MG63 (cell line): ENCODE measurements around the gene CDK11B. TPM values are rescaled to one million over a fixed set of nuclear protein-coding genes. Genes with fewer than 3 reads are reported as not detected.
"Not testable (repeated sequence)": the region's sequence is repeated elsewhere in the genome, so short reads cannot be mapped to it uniquely, and the experiment has no call there.

Experiments used
- DNase-seq: peaks from one replicate; pipeline ENCODE4 v3.0.0-alpha.2; 2020
- H3K27me3 ChIP-seq: fragments of 250-450 bp; sonication (Bioruptor Pico); 2 replicates; pipeline ENCODE4 v1.5.1; 2020; ENCODE audit warnings: mild to moderate bottlenecking, moderate library complexity
- H3K36me3 ChIP-seq: fragments of 250-450 bp; sonication (Bioruptor Pico); 2 replicates; pipeline ENCODE4 v1.5.1; 2020; ENCODE audit warnings: mild to moderate bottlenecking, moderate library complexity
- H3K4me3 ChIP-seq: fragments of 250-450 bp; sonication (Bioruptor Pico); 2 replicates; pipeline ENCODE4 v1.5.1; 2020; ENCODE audit warnings: mild to moderate bottlenecking, moderate library complexity
- H3K9me3 ChIP-seq: fragments of 250-450 bp; sonication (Bioruptor Pico); 2 replicates; pipeline ENCODE4 v1.5.1; 2020; ENCODE audit warnings: mild to moderate bottlenecking, moderate library complexity
- total RNA-seq: library from RNA; depleted of rRNA; stranded (reverse); fragments of >200 nt; shearing (Covaris generic); gene quantifications from 2 replicates; pipeline ENCODE4 v1.2.3, GENCODE V29; 2014; ENCODE audit warnings: low replicate concordance

Gene CDK11B
- total RNA-seq, 1 experiment from 2014 or later, result 4.5 TPM

DNA sequence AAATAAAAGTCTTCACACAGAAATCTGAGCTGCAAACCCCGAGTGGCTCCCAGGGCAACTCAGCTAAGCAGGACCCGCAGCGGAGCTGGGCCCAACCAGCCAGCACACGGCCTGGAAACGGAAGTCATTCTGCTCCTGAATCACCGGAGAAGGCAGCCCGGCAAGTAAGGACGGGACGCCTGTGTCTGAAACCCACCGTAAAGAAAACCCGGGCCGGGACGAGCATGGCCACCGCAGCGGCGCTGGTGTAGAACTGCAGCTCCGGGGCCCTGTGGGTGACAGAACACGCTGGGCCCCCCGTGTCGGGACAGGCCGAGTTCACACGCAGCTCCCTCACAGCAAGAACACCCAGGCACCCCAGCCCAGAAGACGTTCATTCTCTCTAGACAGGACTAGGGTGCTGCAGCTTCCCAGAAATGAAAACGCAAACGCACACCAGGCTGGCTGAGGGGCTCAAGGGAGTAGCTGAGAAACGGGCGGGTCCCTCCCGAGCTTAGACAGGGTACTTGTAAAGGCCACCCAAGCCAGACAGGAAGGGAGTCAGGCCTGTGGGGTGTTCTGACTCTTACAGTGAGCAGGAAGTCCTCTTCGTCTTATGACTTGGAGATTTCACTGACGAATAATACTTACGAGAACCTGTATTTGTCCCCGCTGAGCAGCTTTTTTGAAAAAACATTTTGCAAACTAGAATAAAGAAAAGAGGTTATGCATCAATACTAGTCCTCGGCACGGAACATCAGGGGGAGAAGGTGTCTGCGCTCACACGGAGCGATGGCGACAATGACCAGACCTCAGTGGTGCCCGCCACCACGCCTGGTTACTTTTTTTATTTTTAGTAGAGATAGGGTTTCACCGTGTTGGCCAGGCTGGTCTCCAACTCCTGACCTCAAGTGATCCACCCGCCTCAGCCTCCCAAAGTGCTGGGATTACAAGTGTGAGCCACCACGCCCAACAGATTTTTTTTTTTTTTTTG lies 10.9 kb upstream of the CDK11B start:
- Histone ChIP-seq H3K36me3 (peaks cover 30% of the 10 kb centered on the region), H3K4me3 (no peak overlapping the region)
- DNase-seq, result no peak

DNA sequence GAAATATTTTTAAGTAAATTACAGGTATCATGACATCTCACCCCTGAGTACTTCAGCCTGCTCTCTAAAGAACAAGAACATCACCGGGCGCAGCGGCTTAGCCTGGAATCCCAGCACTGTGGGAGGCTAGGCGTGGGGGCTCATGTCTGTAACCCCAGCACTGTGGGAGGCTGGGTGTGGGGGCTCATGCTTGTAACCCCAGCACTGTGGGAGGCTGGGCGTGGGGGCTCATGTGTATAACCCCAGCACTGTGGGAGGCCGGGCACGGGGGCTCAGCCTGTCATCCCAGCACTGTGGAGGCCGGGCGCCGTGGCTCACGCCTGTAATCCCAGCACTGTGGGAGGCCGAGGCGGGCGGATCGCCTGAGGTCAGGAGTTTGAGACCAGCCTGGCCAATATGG lies 7.7 kb upstream of the CDK11B start:
- H3K36me3 ChIP-seq, result peaks cover 25% of the 10 kb centered on the region
- no peaks in the 10 kb centered on the region for H3K27me3 ChIP-seq
- no peak overlapping the region for H3K4me3 ChIP-seq
- H3K9me3 ChIP-seq, result no peaks in the 10 kb centered on the region
- DNase-seq, result no peak

More for the DNA sequence above, 10.9 kb upstream of the CDK11B start:
- Histone ChIP-seq H3K9me3 (no peaks in the 10 kb centered on the region), H3K27me3 (no peaks in the 10 kb centered on the region)

DNA sequence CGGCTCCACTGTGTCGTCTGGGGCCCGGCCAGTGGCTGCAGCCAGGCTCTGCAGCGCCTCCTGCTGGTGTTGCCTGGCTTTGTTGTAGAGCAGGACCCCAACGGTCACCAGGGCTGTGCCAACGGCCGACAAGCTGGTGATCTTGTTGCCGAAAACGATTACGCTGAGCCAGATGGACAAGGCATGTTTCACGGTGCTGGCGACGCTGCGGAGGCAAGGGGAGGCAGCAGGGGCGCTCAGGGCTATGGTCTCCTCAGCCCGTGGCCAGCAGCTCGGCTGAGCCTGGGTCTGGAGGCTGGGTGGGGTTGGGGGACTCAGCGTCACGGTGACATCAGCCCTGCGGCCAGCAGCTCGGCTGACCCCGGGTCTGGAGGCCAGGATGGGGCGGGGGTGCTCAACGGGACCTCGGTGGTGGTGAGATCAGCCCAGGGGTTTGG lies 7.0 kb upstream of the CDK11B start:
- Histone ChIP-seq H3K9me3 (no peaks in the 10 kb centered on the region), H3K4me3 (no peak overlapping the region), H3K27me3 (no peaks in the 10 kb centered on the region), H3K36me3 (peaks cover 20% of the 10 kb centered on the region)
- no peak for DNase-seq

DNA sequence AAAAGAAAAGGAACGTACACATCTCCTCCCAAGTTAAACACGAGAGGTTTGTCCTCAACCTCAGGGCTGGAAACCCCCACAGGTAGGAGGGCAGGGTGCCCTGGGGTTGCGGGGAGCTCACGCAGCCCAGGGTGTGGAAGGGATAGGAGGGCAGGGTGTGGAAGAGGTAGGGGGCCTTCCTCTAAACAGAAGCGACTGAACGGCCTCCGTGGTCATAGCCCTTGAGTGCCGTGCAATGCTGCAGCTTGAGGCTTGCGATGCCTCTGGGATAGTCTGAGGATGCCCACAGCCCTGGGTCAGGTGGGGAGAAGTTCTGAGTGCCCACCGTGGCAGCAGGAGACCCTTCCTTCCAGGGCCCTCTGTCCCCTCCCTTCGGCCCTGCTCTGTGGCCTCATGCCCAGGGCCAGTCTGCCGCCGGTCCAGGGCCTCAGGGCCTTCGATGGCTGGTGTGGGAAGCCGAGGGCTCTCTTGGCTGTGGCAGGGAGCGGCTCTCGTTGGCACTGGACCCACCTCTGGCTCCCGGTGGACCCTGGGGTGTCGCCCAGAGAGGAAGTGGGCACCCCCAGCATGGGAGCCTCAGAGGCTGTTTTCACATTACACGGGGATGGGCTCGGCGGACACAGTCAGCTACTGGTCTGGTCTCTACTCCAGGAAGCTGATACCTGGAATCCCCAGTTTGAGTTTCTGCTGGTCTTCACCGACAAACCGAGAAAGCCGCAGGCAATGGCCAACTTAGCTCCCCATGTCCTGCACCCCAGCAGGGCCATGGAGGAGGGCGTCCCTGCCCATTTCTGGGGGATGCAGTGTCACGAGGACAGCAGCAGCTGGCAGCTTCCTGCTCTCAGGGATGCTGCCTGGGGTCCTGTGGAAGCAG lies 6.4 kb upstream of the CDK11B start:
- H3K9me3 ChIP-seq, result no peaks in the 10 kb centered on the region
- no peak overlapping the region for H3K4me3 ChIP-seq
- H3K36me3 ChIP-seq, result peaks cover 15% of the 10 kb centered on the region
- H3K27me3 ChIP-seq, result no peaks in the 10 kb centered on the region
- no peak for DNase-seq

DNA sequence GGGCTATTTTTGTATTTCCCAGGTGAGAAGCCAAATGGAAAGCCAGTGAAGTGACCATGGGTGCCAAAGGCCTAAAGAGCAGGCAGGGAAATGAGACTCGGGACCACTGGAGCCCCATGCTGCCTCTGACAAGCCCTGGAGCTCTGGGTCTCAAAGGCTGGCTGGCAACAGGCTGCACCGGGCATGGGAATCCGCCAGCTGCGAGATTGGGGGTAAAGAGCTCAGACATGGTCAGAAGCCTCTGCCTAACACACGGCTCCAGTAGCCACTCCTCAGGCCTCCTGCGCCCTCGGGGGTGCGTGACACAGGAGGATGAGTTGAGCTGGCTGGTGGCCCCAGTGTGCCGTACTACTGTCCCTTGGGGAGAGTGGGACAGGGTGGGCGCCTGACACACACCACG lies 5.5 kb upstream of the CDK11B start:
- not testable (repeated sequence) for H3K4me3 ChIP-seq, H3K9me3 ChIP-seq, DNase-seq, H3K27me3 ChIP-seq
- H3K36me3 ChIP-seq, result peaks cover 15% of the 10 kb centered on the region

DNA sequence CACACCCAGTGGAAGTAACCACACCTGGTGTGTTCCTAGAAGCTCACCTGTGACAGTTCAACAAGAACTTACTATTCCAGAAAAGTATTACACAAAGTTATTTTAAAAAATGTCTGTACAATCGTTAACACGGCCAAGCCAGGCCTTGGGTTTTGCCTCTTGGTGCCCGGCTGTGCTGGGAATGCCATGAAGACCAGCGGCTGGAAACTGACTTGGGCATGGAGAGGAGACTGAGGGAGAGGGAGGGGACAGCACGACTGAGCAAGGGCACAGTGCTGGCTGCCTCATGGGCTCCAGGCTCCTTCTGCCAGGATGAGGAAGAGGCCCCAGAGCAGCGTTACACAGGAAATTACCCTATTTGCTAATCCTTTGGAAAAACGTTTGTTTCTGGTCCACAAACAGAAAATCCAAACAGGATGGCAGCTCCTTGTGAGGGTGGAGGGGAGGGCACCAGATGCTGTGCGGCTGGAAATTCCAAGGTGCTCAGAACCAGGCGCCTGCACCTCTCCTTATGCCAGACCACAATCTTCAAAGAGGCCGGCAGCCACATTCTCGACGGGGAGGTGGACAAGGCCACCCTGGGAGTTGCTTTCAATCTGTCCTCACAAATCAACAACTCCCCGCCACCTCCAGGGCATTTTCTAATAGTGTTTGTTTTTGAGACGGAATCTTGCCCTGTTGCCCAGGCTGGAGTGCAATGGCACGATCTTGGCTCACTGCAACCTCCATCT lies 4.2 kb upstream of the CDK11B start:
- not testable (repeated sequence) for H3K9me3 ChIP-seq, H3K4me3 ChIP-seq, DNase-seq, H3K27me3 ChIP-seq
- H3K36me3 ChIP-seq, result peaks cover 15% of the 10 kb centered on the region

GRCh38 chr1:1662392-1662791 lies 3.6 kb upstream of the CDK11B start:
- H3K9me3 ChIP-seq, DNase-seq, H3K27me3 ChIP-seq, H3K4me3 ChIP-seq: not testable (repeated sequence)
- peaks cover 15% of the 10 kb centered on the region for H3K36me3 ChIP-seq

DNA sequence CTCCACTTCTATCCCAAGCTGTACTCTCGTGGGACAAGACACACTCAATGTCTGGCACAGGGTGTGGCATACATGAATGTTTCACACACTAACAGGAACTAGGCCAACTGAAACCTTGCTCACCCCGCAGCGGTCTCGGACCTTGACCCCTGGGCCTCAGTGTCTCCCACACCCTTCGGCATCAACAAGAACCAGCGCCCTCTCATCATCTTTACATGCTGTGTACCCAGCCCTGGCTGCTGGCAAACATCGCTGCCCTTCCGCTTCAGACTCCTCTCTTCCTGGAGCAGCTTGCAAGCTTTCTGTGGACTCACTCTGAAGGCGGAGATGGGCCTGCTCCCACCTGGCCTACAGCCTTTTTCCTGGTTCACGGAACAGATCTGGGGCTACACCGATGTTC lies 10.5 kb downstream of the CDK11B start:
- H3K36me3 ChIP-seq, result peaks cover 23% of the 10 kb centered on the region
- H3K9me3 ChIP-seq, H3K27me3 ChIP-seq, H3K4me3 ChIP-seq, DNase-seq: not testable (repeated sequence)

GRCh38 chr1:1647567-1648241 lies 11.1 kb downstream of the CDK11B start:
- not testable (repeated sequence) for H3K27me3 ChIP-seq, H3K4me3 ChIP-seq, H3K9me3 ChIP-seq, DNase-seq
- peaks cover 18% of the 10 kb centered on the region for H3K36me3 ChIP-seq

GRCh38 chr1:1646326-1646725 lies 12.5 kb downstream of the CDK11B start:
- H3K9me3 ChIP-seq, H3K27me3 ChIP-seq, H3K4me3 ChIP-seq, DNase-seq: not testable (repeated sequence)
- H3K36me3 ChIP-seq, result peaks cover 13% of the 10 kb centered on the region

GRCh38 chr1:1640711-1641461 lies 17.9 kb downstream of the CDK11B start:
- not testable (repeated sequence) for DNase-seq, H3K4me3 ChIP-seq, H3K27me3 ChIP-seq, H3K36me3 ChIP-seq, H3K9me3 ChIP-seq

DNA sequence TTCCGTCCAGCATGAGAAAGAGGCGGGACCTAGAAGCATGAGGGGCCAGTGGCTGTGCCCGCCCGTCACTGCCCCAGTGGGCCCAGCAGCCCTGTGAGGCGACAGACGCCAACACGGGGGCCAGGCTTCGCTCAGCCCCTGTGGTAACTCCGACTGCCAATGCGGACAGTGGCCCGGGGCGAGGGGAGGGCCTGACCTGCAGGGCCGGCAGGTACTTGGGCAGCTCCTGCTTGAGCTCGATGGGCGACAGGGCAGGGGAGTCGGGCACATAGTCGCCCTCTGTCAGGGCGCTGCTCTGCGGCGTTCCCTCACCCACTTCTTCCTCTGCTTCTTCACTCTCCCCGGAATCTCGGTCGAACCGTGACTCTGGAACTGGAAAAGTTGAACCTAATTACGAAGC lies 18.7 kb downstream of the CDK11B start:
- not testable (repeated sequence) for H3K36me3 ChIP-seq, H3K4me3 ChIP-seq, H3K27me3 ChIP-seq, DNase-seq, H3K9me3 ChIP-seq

GRCh38 chr1:1639368-1639767 lies 19.4 kb downstream of the CDK11B start:
- not testable (repeated sequence) for H3K27me3 ChIP-seq, H3K4me3 ChIP-seq, H3K36me3 ChIP-seq, DNase-seq, H3K9me3 ChIP-seq

DNA sequence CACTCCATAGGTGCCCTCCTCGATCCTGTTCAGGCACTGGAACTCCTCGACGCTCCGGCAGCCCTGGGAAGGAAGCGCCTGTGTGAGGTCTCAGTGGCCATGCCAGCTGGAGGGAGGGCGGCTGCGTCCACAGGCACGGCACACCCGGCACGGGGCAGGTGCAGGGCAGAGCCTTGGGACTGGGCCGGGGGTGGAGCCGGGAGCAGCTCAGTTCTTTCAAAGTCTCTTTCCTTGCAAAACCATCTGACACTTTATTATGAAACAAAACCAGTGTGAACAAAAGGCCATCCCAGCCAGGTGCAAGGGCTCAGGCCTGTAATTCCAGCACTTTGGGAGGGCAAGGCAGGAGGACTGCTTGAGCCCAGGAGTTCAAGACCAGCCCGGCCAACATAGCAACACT lies 20.3 kb downstream of the CDK11B start:
- H3K9me3 ChIP-seq, H3K27me3 ChIP-seq, H3K4me3 ChIP-seq, H3K36me3 ChIP-seq, DNase-seq: not testable (repeated sequence)

DNA sequence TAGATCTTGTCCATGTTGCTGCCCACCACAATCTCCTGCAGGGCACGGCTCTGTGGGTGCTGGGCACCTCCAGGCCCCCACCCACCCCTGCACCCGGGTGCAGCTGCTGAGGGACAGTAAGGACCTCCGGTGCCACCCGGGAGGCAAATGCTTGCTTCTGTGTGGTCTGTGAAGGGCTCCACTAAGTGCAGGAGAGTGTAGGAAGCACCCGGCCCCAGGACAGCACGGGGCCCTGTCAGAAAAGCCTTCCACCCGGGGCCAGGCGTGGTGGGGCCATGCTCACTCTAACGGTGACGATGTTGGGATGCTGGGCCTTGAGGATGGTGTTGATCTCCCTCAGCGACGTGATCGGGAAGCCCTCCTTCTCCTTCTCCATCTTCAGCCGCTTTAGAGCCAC lies 21.3 kb downstream of the CDK11B start:
- H3K36me3 ChIP-seq, DNase-seq, H3K9me3 ChIP-seq, H3K27me3 ChIP-seq, H3K4me3 ChIP-seq: not testable (repeated sequence)
